H9 (cell line): ENCODE measurements around the gene ZNHIT2. TPM values are rescaled to one million over a fixed set of nuclear protein-coding genes. Genes with fewer than 3 reads are reported as not detected.

ENCODE experiments used
- DNase-seq: peaks from one replicate; pipeline ENCODE4 v3.0.0-alpha.2; 2017
- H2AFZ ChIP-seq: one replicate; pipeline ENCODE4 v1.6.1; 2013; ENCODE audit warnings: mild to moderate bottlenecking, low read length, control low read depth, moderate library complexity
- H2AK5ac ChIP-seq: 2 replicates; pipeline ENCODE4 v1.6.1; 2013; ENCODE audit warnings: low read length, control low read depth, mixed read lengths; ENCODE audit not compliant: insufficient read length
- H2BK120ac ChIP-seq: one replicate; pipeline ENCODE4 v1.6.1; 2013; ENCODE audit warnings: low read depth, mild to moderate bottlenecking, low read length, control low read depth, inconsistent platforms; ENCODE audit not compliant: poor library complexity, severe bottlenecking
- H2BK12ac ChIP-seq: 2 replicates; pipeline ENCODE4 v1.6.1; 2013; ENCODE audit warnings: low read length, control low read depth, mixed read lengths, low read depth; ENCODE audit not compliant: insufficient read length
- H2BK15ac ChIP-seq: 2 replicates; pipeline ENCODE4 v1.6.1; 2013; ENCODE audit warnings: low read depth, low read length, control low read depth
- H2BK20ac ChIP-seq: one replicate; pipeline ENCODE4 v1.6.1; 2013; ENCODE audit warnings: low read depth, mild to moderate bottlenecking, low read length, control low read depth, inconsistent platforms; ENCODE audit not compliant: poor library complexity, severe bottlenecking
- H2BK5ac ChIP-seq: 2 replicates; pipeline ENCODE4 v1.6.1; 2013; ENCODE audit warnings: low read length, control low read depth, mixed read lengths; ENCODE audit not compliant: insufficient read length
- H3K14ac ChIP-seq: 2 replicates; pipeline ENCODE4 v1.6.1; 2013; ENCODE audit warnings: low read length, control low read depth; ENCODE audit not compliant: insufficient read depth
- H3K18ac ChIP-seq: 2 replicates; pipeline ENCODE4 v1.6.1; 2013; ENCODE audit warnings: low read depth, mild to moderate bottlenecking, mixed read lengths, low read length, control low read depth; ENCODE audit not compliant: insufficient read length
- H3K23ac ChIP-seq: 2 replicates; pipeline ENCODE4 v1.6.1; 2013; ENCODE audit warnings: low read length, control low read depth, mixed read lengths, low read depth; ENCODE audit not compliant: insufficient read length
- H3K23me2 ChIP-seq: 2 replicates; pipeline ENCODE4 v1.6.1; 2013; ENCODE audit warnings: low read depth, mild to moderate bottlenecking, mixed read lengths, low read length, control low read depth; ENCODE audit not compliant: insufficient read length, poor library complexity, severe bottlenecking
- H3K27ac ChIP-seq: 2 replicates; pipeline ENCODE4 v1.5.1; 2013; ENCODE audit warnings: low read length, control low read depth, mixed read lengths, low read depth; ENCODE audit not compliant: insufficient read length
- H3K27me3 ChIP-seq: 2 replicates; pipeline ENCODE4 v1.6.1; 2013; ENCODE audit warnings: low read length, control low read depth, inconsistent platforms; ENCODE audit not compliant: insufficient read depth
- H3K4ac ChIP-seq: 2 replicates; pipeline ENCODE4 v1.6.1; 2013; ENCODE audit warnings: low read depth, mild to moderate bottlenecking, control low read depth, inconsistent platforms, low read length, moderate library complexity
- H3K4me1 ChIP-seq: 2 replicates; pipeline ENCODE4 v1.6.1; 2013; ENCODE audit warnings: low read length, control low read depth, inconsistent platforms; ENCODE audit not compliant: insufficient read depth
- H3K4me2 ChIP-seq: 2 replicates; pipeline ENCODE4 v1.6.1; 2013; ENCODE audit warnings: low read length, control low read depth, mixed read lengths; ENCODE audit not compliant: insufficient read length, insufficient read depth
- H3K56ac ChIP-seq: 2 replicates; pipeline ENCODE4 v1.6.1; 2013; ENCODE audit warnings: low read depth, mild to moderate bottlenecking, mixed read lengths, low read length, control low read depth; ENCODE audit not compliant: insufficient read length
- H3K79me1 ChIP-seq: 2 replicates; pipeline ENCODE4 v1.6.1; 2013; ENCODE audit warnings: low read depth, mild to moderate bottlenecking, moderate library complexity, low read length, control low read depth, inconsistent platforms; ENCODE audit not compliant: insufficient read depth, poor library complexity, severe bottlenecking
- H3K79me2 ChIP-seq: 2 replicates; pipeline ENCODE4 v1.6.1; 2013; ENCODE audit warnings: low read length, control low read depth, inconsistent platforms; ENCODE audit not compliant: insufficient read depth
- H3K9ac ChIP-seq: 2 replicates; pipeline ENCODE4 v1.6.1; 2013; ENCODE audit warnings: low read length, control low read depth, mixed read lengths; ENCODE audit not compliant: insufficient read length; ENCODE audit errors: extremely low read depth
- H3K9me3 ChIP-seq: one replicate; pipeline ENCODE4 v1.6.1; 2013; ENCODE audit warnings: low read depth, low read length, inconsistent platforms; ENCODE audit not compliant: control insufficient read depth
- H3T11ph ChIP-seq: one replicate; pipeline ENCODE4 v1.6.1; 2013; ENCODE audit warnings: mild to moderate bottlenecking, low read length, control low read depth, inconsistent platforms
- H4K20me1 ChIP-seq: one replicate; pipeline ENCODE4 v1.6.1; 2013; ENCODE audit not compliant: control insufficient read depth, insufficient read length, insufficient read depth
- H4K5ac ChIP-seq: 2 replicates; pipeline ENCODE4 v1.6.1; 2013; ENCODE audit warnings: low read depth, mild to moderate bottlenecking, mixed read lengths, low read length, control low read depth; ENCODE audit not compliant: insufficient read length
- H4K8ac ChIP-seq: replicated peaks from 2 replicates; pipeline ENCODE4 v1.6.1; 2013; ENCODE audit warnings: low read length, control low read depth, mixed read lengths, low read depth; ENCODE audit not compliant: insufficient read length
- H4K91ac ChIP-seq: 2 replicates; pipeline ENCODE4 v1.6.1; 2013; ENCODE audit warnings: low read depth, mild to moderate bottlenecking, moderate library complexity, mixed read lengths, low read length, control low read depth; ENCODE audit not compliant: insufficient read length
- H3K27ac Mint-ChIP-seq, 3 experiments: 2 replicates in 2 of 3; 3 replicates in 1 of 3; pipeline ENCODE4 v1.8.0; 2020 to 2021; ENCODE audit warnings: mixed read lengths in 3 of 3, mild to moderate bottlenecking in 1 of 3, moderate library complexity in 1 of 3
- H3K27me3 Mint-ChIP-seq: 2 replicates; pipeline ENCODE4 v1.8.0; 2021; ENCODE audit warnings: low read depth, mild to moderate bottlenecking, moderate library complexity, mixed read lengths
- H3K36me3 Mint-ChIP-seq, 3 experiments: 2 replicates in 2 of 3; 3 replicates in 1 of 3; pipeline ENCODE4 v1.8.0; 2020 to 2021; ENCODE audit warnings: low read depth in 3 of 3, mixed read lengths in 3 of 3; ENCODE audit not compliant: insufficient read depth in 1 of 3
- H3K4me1 Mint-ChIP-seq, 2 experiments: 2 replicates each; pipeline ENCODE4 v1.8.0; 2020; ENCODE audit warnings: mixed read lengths in 2 of 2
- H3K4me3 Mint-ChIP-seq, 2 experiments: 2 replicates in 1 of 2; 3 replicates in 1 of 2; pipeline ENCODE4 v1.8.0; 2020 to 2021; ENCODE audit warnings: mild to moderate bottlenecking in 2 of 2, mixed read lengths in 2 of 2, moderate library complexity in 1 of 2
- H3K9me3 Mint-ChIP-seq, 2 experiments: 2 replicates in 1 of 2; 3 replicates in 1 of 2; pipeline ENCODE4 v1.8.0; 2020; ENCODE audit warnings: mild to moderate bottlenecking in 2 of 2, mixed read lengths in 2 of 2, moderate library complexity in 1 of 2
- WGBS: extraction: QIAGEN DNeasy Blood & Tissue Kit; methylation state at CpG from one replicate; pipeline ENCODE4 v1.1.7; 2013; ENCODE audit warnings: missing lambda C conversion rate, low lambda C conversion rate, mixed read lengths; ENCODE audit not compliant: insufficient read length; ENCODE audit errors: extremely low coverage; 5-methylcytosine and 5-hydroxymethylcytosine counted together
- total RNA-seq: library from RNA; stranded (reverse); gene quantifications from 2 replicates; pipeline ENCODE4 v1.2.1, GENCODE V29; 2021
- TF ChIP-seq, protein P1 (sequence below): fragments of 200-600 bp; sonication (generic); conservative IDR thresholded peaks from 3 replicates; pipeline ENCODE4 v1.8.0; 2021; ENCODE audit warnings: antibody characterized with exemption, mild to moderate bottlenecking

ZNHIT2 gene
- total RNA-seq, 1 experiment from 2014 or later = 18.3 TPM

- H3K23me2 ChIP-seq = no peaks in the 10 kb centered on the region
- H3K27ac ChIP-seq = no peak overlapping the region
- H3K23ac ChIP-seq = no peak overlapping the region
- WGBS = no CpG with 5 or more reads among the region's 3 CpGs
- no peak overlapping the region for H3K4ac ChIP-seq
- no peak overlapping the region for H2BK20ac ChIP-seq
- H2BK120ac ChIP-seq = no peak overlapping the region
- H3K4me1 ChIP-seq = no peaks in the 10 kb centered on the region
- no peaks in the 10 kb centered on the region for H3K27me3 ChIP-seq
- no peak overlapping the region for H2BK12ac ChIP-seq
- H3K79me1 ChIP-seq = no peaks in the 10 kb centered on the region
- H3K36me3 Mint-ChIP-seq = no peaks in the 10 kb centered on the region
- no peak overlapping the region for H3K9ac ChIP-seq
- no peak overlapping the region for H2BK5ac ChIP-seq
- H3K4me1 Mint-ChIP-seq = no peaks in the 10 kb centered on the region
- no peaks in the 10 kb centered on the region for H3K79me2 ChIP-seq
- H4K5ac ChIP-seq = no peak overlapping the region
- no peak overlapping the region; the same call in 1 of the 2 replicates for H2BK15ac ChIP-seq
- H3K4me3 Mint-ChIP-seq = no peak overlapping the region
- H4K20me1 ChIP-seq = no peaks in the 10 kb centered on the region
- no peak overlapping the region for H3K18ac ChIP-seq
- H3K14ac ChIP-seq = no peak overlapping the region
- no peaks in the 10 kb centered on the region for H3K9me3 ChIP-seq
- no peak overlapping the region for H3T11ph ChIP-seq
- no peak overlapping the region for H2AK5ac ChIP-seq
- TF ChIP-seq, protein P1, sequence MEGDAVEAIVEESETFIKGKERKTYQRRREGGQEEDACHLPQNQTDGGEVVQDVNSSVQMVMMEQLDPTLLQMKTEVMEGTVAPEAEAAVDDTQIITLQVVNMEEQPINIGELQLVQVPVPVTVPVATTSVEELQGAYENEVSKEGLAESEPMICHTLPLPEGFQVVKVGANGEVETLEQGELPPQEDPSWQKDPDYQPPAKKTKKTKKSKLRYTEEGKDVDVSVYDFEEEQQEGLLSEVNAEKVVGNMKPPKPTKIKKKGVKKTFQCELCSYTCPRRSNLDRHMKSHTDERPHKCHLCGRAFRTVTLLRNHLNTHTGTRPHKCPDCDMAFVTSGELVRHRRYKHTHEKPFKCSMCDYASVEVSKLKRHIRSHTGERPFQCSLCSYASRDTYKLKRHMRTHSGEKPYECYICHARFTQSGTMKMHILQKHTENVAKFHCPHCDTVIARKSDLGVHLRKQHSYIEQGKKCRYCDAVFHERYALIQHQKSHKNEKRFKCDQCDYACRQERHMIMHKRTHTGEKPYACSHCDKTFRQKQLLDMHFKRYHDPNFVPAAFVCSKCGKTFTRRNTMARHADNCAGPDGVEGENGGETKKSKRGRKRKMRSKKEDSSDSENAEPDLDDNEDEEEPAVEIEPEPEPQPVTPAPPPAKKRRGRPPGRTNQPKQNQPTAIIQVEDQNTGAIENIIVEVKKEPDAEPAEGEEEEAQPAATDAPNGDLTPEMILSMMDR = no peak
- DNase-seq = no peak
- H4K91ac ChIP-seq = no peak overlapping the region
- H3K4me2 ChIP-seq = no peak overlapping the region
- H4K8ac ChIP-seq = no peak overlapping the region
- no peak overlapping the region for H2AFZ ChIP-seq
- H3K27ac Mint-ChIP-seq = no peak overlapping the region; a peak in 1 of 7 replicates
- no peaks in the 10 kb centered on the region for H3K9me3 Mint-ChIP-seq
- H3K27me3 Mint-ChIP-seq = peaks cover 13% of the 10 kb centered on the region
- H3K56ac ChIP-seq = no peak overlapping the region
Observed at GRCh38 chr11:65157336-65157735, 39.8 kb upstream of the ZNHIT2 start.
